Superior temporal gyrus (tissue), 1 donor: ENCODE measurements around the gene ADD1.

ENCODE experiments used
- DNase-seq: peaks from one replicate; pipeline ENCODE4 v3.0.0-alpha.2; 2016; ENCODE audit errors: extremely low spot score

ADD1 gene

GRCh38 chr4:2843263-2843940, at the start of gene ADD1:
Gene ADD1 (plus strand): TSS chr4:2843844. CDS start chr4:2875916, 32,072 bp downstream.
- DNase-seq, result peak; percentile 96

- DNase-seq, result no peak
Measured at GRCh38 chr4:2794486-2795299, 49.0 kb upstream of the ADD1 start.

- DNase-seq, result no peak
Measured at GRCh38 chr4:2795300-2795892, 48.2 kb upstream of the ADD1 start.

GRCh38 chr4:2795893-2796848, 47.5 kb upstream of the ADD1 start:
- DNase-seq, result no peak

DNA sequence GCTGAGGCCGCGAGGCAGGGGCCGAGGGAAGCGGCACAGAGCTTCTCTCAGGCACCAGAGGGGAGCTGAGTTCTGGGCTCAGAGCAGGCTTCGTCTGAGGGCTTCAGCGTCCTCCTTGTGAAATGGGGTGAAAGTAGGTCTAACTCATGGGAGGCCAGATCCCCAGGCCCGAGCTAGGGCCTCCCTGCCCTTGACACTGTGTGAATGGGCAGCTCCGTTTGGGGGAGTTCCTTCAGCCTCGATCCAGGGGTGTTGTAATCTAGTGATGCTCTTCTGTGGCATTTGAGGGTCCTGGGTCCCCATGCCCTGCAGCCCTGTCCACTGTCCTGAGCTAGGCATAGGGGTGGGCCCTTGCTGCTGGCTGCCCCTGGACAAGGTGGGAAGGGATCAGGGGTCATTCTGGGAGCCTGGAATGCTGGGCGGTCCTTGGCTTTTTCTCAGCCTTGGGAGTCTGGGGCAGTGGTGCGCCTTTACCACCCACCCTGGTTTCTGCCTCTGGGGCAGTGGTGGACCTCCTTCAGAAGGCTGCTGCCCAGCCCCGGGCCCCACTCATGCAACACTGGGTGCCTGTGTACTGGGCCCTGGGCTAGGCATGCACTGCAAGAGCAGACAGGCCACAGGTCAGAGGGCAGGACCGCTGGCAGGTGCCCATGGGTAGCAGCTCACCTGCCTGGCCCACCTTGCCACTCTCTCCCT, 46.6 kb upstream of the ADD1 start:
- no peak for DNase-seq

- DNase-seq, result no peak
Measured at GRCh38 chr4:2797545-2798305, 45.9 kb upstream of the ADD1 start.

DNA sequence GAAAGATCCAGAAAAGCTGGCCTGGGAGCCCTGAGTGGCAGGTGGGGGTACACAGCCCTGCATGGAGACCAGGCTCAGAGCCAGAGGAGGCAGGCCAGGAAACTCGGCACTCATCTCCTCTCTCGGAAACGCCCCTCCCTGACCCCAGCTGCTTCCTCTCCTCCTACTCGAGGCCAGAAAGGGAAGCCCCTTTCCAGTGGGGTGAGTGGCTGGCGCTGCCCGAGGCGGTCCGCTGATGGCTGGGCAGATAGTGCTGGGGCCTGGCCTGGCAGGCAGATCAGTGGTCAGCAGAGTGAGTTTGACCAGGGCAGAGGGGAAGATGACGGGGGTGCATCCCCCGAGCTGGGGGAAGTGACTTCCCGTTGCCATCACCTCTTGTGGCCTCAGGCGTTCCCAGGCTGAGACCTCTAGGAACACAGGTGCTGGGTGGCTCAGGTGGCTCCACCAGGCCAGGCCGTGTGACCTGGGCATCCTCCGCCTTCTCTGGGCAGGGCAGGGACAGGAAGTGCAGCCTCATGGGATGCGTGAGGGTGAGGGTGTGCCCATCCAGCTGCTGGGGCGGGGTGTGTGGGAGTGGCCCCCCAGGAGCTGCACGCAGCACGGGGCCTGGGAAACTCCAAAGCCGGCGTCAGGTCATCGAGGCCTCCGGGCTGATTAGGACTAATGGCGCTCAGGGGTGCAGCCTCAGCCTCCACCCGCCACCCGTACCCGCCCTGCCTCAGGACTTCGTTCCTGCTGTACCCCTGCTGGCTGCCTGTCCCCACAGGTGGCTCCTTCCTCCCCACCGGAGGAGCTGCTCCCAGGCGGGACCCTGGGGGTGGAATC, 45.0 kb upstream of the ADD1 start:
- no peak for DNase-seq

DNA sequence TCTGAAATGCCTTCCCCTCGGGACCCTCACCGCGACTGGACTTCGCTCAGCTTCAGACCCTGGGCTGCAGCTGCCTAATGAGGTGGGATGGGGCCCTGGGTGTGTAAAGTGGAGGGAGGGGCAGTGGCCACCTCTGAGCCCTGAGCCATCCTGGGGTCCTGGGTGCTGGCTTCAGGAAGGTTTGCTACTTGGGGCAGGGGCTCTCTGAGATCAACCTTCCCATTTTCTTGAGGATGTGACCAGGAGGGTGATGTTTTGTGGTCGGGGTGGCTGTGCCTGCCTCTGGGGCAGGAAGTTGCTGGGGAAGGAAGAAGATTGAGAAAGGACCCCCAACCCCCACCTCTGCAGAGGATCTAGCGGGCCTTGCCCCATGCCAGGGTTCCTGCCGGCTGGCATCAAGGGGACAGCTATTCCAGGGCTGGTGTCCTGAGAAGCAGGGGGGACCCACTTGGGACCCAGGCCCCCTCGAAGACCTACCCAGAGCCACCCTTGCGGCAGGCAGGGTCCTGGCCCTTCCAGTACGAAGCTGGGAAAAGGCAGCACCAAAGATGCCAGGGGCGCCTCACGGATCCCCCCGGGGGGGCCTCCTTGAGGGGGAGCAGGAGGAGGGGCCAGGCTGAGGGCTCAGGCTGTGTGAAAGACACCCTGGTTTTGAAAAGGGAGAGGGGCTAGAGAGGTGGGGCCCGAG, 44.3 kb upstream of the ADD1 start:
- DNase-seq, result no peak

DNA sequence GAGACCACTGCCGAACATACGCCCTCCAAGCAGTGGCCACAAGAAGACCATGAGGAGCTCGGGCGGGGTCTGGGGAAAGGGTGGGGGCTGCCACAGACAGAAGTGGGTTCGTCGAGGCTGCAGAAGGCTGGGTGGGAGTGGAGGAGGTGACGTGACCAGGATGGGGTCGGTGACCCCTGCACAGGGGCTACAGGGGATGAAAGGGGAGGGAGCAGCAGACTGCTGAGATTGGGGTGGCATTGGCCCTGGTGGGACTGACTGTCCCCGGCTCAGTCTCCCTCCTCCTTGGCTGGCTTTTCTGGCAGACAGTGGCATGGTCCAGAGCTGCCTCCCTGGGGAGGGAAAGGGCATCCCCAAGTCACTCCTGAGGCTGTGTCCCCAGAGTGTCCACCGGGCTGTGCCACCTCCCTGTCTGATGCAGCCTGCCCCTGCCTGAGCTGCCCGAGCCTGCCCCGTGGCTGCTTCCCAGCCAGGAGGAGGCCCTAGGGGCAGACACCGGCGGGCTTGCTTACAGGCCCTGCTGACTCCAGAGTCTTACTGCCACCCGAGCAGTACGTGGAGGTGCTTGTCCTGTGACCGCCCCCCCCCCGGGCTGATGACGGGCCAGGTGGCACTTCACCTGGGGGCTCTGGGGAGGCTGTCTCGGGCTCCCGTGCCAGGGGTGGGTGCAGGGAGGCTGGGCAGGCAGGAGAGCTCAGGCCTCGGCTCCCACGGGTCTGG, 43.5 kb upstream of the ADD1 start:
- DNase-seq, result no peak

DNA sequence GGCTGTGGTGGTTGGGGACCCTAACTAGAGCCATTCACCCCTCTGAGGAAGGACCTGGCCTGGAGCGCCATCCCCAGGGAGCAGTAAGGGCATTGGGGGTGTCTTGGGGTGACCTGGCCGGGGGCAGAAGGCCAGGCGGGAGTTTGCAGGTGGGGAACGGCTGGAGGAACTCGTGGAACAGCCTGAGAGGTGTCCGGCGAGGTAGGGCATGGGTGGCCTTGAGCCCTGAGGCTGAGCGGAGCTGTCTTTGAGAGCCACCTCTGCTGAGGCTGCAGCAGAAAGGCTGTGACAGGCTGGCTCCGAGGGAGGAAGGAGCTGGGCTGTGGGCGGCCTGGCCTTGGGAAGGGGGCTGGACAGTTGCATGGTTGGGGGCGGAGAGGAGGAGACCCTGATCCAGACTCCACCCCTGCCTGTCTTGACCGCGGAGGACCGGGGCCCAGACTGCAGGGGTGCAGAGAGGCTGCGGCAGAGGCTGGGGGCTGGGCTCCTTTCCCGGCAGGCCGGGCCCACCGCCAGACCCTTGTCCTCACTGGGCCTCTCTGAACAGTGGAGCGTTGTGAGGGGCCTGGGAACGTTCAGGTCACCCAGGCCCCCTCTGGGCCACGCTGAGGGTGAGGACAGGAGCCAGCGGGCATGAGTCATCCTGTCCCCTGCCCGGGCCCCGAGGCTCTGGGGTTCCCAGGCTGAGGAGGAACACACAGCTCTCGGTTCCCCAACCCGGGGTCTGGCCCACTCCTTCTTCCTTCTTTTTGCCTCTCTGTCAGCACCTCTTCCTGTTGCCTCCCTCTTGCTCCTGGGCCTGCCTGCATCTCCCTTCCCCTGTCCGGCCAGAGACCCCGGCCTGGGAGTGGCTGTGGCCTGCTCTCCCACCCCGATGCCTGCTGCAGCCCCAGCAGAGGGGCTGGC, 42.7 kb upstream of the ADD1 start:
- peak; percentile 64 for DNase-seq

DNA sequence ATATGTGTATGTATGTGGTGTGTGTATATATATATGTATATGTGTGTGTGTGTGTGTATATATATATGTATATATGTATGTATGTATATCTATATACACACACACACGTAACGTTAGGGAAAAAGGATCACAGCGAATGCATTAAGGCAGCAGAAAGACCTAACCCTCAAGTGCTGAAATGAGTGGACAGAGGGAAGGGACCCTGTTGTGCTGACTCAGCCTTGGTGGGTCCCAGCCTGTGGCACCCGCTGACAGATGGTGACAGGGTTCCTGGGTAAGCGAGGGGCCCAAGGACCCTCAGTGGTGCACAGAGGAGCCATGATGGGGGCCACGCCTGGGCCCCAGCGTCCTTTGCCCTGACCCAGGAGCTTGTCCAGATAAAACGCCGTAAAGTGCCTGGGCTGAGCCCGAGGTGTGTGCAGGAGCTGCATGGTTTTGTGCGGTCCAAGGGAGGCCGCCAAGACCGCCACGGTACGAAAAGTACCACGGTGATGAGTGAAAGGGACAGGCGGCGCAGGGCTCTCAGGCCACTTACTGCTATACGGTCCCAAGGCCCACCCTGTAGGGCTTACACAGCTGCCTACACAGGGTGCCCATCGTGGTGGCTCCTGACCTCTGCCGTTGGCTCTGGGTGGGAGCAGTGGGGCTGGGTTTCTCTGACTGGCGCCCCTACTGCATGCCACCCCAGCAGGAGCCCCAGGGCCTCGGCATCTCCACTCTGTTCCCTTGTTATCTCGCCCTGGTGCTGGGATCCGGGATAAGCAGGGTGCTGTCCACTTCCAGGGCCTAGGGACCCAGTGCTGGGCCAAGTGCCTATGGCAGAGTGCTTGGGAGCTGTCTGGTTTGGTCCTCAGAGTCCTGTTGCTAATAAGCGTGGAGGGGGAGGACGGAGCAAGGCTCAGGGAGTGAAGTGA, 40.8 kb upstream of the ADD1 start:
- no peak for DNase-seq

DNA sequence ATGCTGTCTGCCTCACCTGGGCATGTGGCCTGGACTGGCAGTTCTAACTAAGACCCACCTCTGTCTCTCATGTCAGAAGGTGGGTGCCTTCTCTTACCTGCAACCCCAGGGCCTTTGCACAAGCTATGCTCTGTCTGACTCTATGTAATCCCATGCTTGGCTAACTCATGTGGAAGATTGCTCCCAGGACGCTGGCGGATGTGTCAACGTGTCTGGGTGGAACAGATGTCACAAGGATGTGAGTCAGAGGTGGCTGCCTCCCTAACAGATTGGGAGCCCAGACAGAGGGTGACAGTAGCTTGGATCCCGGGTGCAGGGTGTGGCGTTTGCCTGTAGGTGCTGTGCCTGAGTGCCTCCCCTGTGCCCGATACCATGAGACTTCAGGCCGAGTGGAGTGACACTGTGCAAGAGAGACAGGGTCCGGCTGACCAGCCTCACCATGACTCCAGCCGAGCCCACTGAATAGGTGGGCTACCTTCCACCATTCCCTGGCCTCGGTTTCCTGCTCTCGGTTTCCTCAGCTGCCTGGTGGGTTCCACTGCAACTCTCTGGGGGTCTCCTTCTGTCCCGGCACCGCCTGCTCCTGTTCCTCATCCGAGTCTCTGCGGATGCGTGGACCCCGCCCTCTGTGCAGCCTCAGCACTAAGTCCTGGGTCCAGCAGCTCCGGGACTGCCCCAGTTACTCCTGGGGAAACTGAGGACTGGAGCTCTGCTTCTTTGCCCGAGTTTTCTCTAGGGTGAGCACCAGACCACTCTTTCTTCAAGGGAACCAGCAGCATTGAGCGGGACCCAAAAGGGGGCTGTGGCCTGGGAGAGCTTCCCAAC, 39.8 kb upstream of the ADD1 start:
- no peak for DNase-seq

GRCh38 chr4:2804449-2804972, 39.1 kb upstream of the ADD1 start:
- no peak for DNase-seq

GRCh38 chr4:2804973-2805501, 38.6 kb upstream of the ADD1 start:
- no peak for DNase-seq
